Activated naive CD4-positive, alpha-beta T cell treated with anti-CD3 and anti-CD28 coated beads, Interleukin-2, amount 50 U/mL, for 16 hours (primary cell): ENCODE data around the gene DDX47.

Experiments
- DNase-seq: peaks from one replicate; pipeline ENCODE4 v3.0.0-alpha.2; 2020

The DDX47 gene

DNA sequence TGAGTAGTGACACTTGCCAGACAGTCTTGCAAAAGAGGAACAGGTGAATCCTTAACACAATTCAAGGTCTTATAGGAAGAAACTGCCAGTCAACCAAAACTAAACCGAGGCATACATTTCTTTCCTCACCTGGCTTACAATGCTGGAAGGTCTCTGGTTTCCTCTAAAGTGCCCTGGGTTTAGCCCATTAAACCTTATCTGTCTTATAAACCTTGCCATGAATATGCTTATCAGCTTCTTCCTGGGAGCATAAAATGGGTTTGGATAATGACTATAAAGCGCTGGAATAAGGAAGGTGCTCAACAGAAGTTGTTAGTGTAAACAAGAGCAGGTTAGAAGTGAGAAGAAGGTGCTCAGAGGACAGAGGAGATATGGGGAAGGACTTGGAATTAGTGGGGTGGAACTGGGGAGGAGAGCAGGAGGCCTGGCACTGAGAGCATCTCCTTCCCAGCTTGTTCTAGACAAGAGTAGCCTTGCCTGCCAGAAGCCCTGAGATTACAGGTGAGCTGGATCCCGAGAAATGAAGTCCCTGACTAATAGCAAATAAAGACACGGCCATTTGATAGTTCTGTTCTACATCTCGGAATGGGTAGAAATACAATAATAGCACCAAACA lies 64.1 kb downstream of the DDX47 start:
- no peak for DNase-seq

GRCh38 chr12:12877781-12878455 lies 64.8 kb downstream of the DDX47 start:
- DNase-seq = no peak
